GM10847 (cell line): ENCODE measurements around the gene ACAP3.

Experiments
- POLR2A ChIP-seq: IDR thresholded peaks from 2 replicates; pipeline ENCODE4 v1.6.1; 2011; ENCODE audit not compliant: insufficient read length; ENCODE audit errors: extremely low read depth

ACAP3 gene

DNA sequence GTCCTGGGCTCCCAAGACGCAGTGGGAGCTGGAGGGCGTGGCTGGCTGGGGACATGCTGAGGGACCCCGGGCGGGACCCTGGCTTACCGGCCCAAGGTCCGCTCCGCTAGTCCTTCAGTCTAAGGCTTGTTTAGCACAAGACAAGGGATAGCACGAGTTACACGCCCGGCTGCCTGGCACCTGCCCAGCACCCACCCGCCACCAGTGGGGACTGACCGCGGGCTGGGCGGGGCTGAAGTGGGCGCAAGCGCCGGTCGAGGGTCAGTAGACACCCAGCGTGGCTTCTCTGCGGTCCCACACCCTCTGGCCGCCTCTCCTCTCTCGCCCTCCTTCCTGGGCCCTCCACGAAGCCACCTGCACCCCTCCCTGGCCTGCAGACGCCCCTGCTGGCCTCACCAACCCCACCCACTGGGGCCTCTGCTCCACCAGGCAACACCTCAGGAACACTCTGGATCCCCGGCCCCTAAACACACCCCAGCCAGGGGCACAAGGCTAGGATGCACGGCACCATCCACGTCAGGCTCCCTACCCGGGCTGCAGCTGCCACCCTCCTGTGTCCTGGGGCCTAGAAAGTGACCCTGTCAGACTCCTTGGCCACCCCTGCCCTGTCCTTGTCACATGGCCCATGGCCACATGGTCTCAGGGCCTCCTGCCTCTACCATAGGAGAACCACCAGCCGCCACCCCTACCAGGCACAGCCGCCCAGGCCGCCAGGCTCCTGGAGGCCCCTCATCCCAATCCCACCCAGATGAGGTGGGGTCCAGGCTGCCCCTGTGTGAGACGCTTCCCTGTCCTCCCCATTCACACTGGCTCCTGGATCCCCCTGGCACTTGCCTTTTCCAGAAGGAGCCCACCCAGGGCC is 29.4 kb upstream of the ACAP3 start:
- no peak for TF ChIP-seq POLR2A

DNA sequence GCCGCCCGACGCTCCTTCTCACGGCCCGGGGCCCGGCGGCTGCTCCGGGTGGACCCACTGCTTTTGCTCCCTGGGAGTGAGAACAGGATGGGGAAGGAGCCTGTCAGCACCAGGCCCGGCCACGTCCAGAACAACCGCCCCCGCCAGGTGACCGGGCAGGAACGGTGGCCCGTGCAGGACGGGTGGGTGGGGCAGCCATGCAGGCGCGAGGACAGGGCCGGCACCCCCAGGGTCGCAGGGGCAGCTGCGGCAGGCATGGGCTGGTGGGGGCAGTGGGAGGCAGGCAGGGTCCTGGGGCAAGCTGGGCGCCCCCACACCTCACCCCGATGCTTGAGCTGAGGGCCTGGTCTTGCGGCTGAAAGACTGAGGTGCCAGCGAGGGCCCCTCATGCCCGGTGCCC is 28.7 kb upstream of the ACAP3 start:
- no peak for TF ChIP-seq POLR2A

DNA sequence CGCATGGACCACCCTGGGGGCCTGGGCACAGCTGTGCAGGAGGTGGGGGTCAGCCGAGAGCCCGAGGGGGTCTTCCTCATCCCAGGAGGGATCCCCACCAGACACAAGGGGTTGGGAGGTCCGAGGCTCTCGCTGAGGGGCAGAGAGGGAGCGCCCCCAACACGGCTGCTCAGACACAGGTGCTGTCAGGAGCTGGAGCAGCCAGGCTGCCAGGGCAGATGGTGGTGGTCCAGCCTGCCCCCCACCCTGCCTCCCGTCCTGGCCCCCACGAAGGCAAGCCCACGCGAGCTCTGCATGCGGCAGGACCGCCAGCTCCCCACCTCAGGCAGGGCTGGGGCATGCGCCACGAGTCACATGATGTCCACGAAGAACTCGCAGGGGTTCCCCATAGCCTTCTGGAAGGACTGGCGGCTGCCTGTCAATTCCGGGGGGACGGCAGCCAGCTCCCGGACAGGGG is 28.1 kb upstream of the ACAP3 start:
- no peak for TF ChIP-seq POLR2A

DNA sequence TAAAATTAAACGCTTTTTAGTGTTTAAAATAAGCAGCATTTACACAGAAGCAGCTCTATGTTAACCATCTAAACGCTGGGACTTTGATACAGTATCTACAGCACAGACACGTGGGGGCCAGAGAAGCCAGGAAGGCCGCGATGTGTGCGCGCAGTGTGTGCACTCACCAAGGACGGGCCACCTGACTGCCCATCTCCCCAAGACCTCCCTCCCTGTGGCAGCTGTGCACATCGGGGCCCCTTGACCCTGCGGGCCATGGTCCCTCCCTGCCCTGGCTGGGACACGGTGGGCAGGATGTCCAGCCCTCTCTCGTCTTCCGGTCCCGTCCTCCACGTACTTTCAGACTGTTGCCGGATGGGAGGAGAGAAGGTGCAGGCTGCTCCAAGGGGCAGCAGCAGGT is 27.6 kb upstream of the ACAP3 start:
- no peak for TF ChIP-seq POLR2A

DNA sequence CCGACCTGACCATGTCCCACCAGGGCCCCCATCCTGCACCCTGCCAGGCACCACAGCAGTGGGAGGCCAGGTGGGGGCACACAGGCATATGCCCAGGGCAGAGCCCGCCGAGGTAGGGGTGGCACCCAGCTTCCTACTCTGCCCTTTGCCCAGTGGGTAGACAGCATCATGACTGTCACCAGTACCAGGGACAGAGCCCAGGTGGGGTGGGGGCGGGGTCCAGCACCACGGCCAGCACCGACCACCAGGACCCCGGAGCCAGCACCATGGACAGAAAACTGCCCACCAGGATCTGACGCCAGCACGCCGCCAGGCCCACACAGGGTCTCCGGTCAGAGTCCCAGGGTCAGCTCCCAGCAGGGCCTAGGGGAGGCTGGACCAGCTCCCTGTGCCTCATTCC is 27.1 kb upstream of the ACAP3 start:
- TF ChIP-seq POLR2A = no peak

DNA sequence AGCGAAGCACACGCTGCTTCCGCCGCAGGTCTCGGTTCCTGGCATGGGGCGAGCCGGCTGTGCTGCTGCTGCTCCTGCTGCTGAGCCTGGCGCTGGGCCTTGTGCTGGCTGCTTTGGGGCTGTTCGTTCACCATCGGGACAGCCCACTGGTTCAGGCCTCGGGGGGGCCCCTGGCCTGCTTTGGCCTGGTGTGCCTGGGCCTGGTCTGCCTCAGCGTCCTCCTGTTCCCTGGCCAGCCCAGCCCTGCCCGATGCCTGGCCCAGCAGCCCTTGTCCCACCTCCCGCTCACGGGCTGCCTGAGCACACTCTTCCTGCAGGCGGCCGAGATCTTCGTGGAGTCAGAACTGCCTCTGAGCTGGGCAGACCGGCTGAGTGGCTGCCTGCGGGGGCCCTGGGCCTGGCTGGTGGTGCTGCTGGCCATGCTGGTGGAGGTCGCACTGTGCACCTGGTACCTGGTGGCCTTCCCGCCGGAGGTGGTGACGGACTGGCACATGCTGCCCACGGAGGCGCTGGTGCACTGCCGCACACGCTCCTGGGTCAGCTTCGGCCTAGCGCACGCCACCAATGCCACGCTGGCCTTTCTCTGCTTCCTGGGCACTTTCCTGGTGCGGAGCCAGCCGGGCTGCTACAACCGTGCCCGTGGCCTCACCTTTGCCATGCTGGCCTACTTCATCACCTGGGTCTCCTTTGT is 26.0 kb upstream of the ACAP3 start:
- TF ChIP-seq POLR2A = no peak

DNA sequence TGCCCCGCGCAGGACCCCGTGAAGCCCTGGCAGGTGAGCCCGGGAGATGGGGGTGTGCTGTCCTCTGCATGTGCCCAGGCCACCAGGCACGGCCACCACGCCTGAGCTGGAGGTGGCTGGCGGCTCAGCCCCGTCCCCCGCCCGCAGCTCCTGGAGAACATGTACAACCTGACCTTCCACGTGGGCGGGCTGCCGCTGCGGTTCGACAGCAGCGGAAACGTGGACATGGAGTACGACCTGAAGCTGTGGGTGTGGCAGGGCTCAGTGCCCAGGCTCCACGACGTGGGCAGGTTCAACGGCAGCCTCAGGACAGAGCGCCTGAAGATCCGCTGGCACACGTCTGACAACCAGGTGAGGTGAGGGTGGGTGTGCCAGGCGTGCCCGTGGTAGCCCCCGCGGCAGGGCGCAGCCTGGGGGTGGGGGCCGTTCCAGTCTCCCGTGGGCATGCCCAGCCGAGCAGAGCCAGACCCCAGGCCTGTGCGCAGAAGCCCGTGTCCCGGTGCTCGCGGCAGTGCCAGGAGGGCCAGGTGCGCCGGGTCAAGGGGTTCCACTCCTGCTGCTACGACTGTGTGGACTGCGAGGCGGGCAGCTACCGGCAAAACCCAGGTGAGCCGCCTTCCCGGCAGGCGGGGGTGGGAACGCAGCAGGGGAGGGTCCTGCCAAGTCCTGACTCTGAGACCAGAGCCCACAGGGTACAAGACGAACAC is 25.2 kb upstream of the ACAP3 start:
- no peak for TF ChIP-seq POLR2A

DNA sequence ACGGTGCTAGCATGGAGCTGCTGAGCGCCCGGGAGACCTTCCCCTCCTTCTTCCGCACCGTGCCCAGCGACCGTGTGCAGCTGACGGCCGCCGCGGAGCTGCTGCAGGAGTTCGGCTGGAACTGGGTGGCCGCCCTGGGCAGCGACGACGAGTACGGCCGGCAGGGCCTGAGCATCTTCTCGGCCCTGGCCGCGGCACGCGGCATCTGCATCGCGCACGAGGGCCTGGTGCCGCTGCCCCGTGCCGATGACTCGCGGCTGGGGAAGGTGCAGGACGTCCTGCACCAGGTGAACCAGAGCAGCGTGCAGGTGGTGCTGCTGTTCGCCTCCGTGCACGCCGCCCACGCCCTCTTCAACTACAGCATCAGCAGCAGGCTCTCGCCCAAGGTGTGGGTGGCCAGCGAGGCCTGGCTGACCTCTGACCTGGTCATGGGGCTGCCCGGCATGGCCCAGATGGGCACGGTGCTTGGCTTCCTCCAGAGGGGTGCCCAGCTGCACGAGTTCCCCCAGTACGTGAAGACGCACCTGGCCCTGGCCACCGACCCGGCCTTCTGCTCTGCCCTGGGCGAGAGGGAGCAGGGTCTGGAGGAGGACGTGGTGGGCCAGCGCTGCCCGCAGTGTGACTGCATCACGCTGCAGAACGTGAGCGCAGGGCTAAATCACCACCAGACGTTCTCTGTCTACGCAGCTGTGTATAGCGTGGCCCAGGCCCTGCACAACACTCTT is 24.5 kb upstream of the ACAP3 start:
- no peak for TF ChIP-seq POLR2A

DNA sequence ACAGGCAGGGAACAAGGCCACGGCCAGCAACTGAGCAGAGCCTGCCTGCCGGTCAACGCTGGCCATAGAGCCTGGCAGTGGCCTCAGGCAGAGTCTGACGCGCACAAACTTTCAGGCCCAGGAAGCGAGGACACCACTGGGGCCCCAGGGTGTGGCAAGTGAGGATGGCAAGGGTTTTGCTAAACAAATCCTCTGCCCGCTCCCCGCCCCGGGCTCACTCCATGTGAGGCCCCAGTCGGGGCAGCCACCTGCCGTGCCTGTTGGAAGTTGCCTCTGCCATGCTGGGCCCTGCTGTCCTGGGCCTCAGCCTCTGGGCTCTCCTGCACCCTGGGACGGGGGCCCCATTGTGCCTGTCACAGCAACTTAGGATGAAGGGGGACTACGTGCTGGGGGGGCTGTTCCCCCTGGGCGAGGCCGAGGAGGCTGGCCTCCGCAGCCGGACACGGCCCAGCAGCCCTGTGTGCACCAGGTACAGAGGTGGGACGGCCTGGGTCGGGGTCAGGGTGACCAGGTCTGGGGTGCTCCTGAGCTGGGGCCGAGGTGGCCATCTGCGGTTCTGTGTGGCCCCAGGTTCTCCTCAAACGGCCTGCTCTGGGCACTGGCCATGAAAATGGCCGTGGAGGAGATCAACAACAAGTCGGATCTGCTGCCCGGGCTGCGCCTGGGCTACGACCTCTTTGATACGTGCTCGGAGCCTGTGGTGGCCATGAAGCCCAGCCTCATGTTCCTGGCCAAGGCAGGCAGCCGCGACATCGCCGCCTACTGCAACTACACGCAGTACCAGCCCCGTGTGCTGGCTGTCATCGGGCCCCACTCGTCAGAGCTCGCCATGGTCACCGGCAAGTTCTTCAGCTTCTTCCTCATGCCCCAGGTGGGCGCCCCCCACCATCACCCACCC is 23.6 kb upstream of the ACAP3 start, which contains the start of gene TAS1R3:
TSS of gene TAS1R3 (plus strand) at position 213 of the 898 bp plus-strand sequence. CDS start at position 279, 66 bp downstream.
- no peak for TF ChIP-seq POLR2A

DNA sequence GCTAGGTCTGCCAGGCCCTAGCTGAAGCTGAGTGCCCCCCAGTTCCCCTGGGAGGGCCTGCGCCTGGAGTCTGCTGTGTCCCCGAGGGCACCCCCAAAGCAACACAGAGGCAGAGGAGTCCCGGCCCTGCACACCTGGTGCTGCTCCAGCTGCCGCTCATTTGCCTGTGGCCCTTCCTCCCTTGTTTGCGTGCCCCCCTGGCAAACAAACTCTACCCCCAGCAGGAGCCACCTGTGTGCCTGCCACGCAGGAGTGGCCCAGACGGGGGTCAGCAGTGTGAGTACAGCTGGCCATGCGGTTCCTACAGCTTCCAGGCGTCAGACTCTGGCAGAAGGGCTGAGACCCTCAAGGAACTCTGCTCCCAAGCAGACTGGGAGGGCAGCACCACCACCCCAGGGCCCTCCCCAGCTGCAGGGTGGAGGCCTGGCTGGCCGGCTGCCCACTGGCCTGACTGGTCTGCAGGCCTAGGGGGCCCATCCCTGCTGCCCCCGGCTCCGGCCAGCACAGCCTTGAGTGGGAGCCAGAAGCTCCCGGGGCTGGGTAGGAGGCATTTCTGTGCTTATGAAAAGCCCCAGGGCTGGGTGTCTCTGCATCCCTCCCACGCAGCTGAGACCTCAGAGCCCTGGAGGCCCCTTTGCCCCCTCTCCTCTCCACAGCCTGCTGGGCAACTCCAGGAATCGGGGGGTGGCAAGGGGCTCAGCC is 22.8 kb upstream of the ACAP3 start:
- no peak for TF ChIP-seq POLR2A

DNA sequence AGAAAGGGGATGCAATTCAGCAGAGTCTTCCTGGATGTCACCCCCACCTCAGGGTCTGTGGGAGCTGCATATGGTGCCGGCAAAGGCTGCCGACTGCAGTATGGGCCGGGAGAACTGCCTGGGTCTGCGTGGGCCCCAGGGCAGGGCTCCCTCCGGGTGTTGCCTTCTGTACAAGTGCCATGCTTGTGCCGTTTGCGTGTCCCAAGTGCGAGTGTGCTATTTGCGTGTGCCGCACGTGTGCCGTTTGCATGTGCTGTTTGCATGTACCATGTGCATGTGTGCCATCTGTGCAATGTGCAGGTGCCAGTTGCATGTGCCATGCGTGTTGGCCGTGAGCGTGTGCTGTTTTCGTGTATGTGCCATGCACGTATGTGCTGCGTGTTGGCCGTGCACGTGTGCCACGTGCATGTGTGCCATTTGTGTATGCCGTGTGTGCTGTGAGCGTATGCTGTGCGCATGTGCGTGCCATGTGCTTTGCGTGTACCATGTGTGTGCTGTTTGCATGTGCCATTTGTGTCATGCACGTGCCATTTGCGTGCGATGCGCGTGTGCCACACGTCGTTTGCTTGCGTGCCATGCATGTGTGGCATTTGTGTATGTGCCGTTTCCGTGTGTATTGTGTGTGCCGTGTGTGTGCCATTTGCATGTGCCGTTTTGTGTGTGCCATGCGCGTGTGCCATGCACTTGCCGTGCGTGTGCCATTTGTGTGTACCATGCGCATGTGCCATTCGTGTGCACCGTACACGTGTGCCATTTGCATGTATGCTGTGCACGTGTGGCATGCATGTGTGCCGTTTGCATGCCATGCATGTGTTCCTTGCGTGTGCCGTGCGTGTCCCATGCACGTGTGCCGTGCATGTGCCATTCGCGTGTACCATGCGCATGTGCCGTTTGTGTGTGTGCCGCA is 21.8 kb upstream of the ACAP3 start:
- no peak for TF ChIP-seq POLR2A

DNA sequence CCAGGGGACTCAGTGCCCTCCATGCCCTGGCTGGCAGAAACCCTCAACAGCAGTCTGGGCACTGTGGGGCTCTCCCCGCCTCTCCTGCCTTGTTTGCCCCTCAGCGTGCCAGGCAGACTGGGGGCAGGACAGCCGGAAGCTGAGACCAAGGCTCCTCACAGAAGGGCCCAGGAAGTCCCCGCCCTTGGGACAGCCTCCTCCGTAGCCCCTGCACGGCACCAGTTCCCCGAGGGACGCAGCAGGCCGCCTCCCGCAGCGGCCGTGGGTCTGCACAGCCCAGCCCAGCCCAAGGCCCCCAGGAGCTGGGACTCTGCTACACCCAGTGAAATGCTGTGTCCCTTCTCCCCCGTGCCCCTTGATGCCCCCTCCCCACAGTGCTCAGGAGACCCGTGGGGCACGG is 20.5 kb upstream of the ACAP3 start:
- no peak for TF ChIP-seq POLR2A
